NCI-H526 treated with DMSO at 0.1 percent for 48 hours (cell line): ENCODE data around the gene FAM107A.

Experiments
- DNase-seq: peaks from one replicate; lab custom pipeline; 2025; lab: John Stamatoyannopoulos, UW

Gene FAM107A

GRCh38 chr3:58518291-58518789 lies 58.9 kb downstream of the FAM107A start:
- DNase-seq, result no peak

- no peak for DNase-seq
Measured at GRCh38 chr3:58514405-58514804, 62.8 kb downstream of the FAM107A start.
